PC-3 (cell line): ENCODE results near the gene CFHR2.

Experiments used
- EZH2 ChIP-seq: fragments of 300-600 bp; sonication (generic); IDR thresholded peaks from one replicate; pipeline ENCODE4 v1.6.1; 2017; ENCODE audit warnings: antibody characterized with exemption, mild to moderate bottlenecking, low read length; ENCODE audit not compliant: unreplicated experiment
- EZH2phosphoT487 ChIP-seq: fragments of 300-600 bp; sonication (generic); IDR thresholded peaks from 2 replicates; pipeline ENCODE4 v1.6.1; 2018; ENCODE audit warnings: mild to moderate bottlenecking, antibody characterized with exemption, low read length, borderline replicate concordance
- TF ChIP-seq, protein P1 (sequence below): fragments of 300-600 bp; sonication (generic); conservative IDR thresholded peaks from 2 replicates; pipeline ENCODE4 v1.5.1; 2017; ENCODE audit warnings: antibody characterized with exemption, low read depth, mild to moderate bottlenecking, low read length

GRCh38 chr1:197001828-197002227 lies 58.3 kb downstream of the CFHR2 start:
- TF ChIP-seq, protein P1, sequence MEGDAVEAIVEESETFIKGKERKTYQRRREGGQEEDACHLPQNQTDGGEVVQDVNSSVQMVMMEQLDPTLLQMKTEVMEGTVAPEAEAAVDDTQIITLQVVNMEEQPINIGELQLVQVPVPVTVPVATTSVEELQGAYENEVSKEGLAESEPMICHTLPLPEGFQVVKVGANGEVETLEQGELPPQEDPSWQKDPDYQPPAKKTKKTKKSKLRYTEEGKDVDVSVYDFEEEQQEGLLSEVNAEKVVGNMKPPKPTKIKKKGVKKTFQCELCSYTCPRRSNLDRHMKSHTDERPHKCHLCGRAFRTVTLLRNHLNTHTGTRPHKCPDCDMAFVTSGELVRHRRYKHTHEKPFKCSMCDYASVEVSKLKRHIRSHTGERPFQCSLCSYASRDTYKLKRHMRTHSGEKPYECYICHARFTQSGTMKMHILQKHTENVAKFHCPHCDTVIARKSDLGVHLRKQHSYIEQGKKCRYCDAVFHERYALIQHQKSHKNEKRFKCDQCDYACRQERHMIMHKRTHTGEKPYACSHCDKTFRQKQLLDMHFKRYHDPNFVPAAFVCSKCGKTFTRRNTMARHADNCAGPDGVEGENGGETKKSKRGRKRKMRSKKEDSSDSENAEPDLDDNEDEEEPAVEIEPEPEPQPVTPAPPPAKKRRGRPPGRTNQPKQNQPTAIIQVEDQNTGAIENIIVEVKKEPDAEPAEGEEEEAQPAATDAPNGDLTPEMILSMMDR = no peak
- TF ChIP-seq EZH2phosphoT487 (no peak), EZH2 (no peak)
